DMS53 treated with DMSO at 0.1 percent for 48 hours (cell line): ENCODE results near the gene MPP7.

Experiments used
- DNase-seq: peaks from one replicate; lab custom pipeline; 2025; ENCODE audit not compliant: unreplicated experiment; lab: John Stamatoyannopoulos, UW

MPP7 gene

DNA sequence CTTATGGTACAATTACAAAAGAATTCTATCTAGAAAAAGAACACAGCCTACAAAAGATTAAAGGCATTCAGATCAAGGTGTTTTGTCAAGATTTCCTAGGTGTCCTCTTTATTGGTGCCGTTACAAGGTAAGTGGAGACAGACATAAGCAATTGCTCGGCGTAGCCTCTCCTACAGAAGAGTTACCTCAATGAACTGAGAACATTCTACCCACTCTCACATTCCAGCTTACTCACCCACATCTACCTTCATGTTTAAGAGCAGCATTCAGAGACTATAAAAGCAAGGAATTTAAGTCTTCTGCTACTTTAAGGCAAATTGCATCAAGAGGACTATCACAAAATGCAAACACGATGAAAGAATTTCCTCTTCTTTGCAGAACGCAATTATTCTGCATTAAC, 29.5 kb downstream of the MPP7 start:
- DNase-seq: no peak

DNA sequence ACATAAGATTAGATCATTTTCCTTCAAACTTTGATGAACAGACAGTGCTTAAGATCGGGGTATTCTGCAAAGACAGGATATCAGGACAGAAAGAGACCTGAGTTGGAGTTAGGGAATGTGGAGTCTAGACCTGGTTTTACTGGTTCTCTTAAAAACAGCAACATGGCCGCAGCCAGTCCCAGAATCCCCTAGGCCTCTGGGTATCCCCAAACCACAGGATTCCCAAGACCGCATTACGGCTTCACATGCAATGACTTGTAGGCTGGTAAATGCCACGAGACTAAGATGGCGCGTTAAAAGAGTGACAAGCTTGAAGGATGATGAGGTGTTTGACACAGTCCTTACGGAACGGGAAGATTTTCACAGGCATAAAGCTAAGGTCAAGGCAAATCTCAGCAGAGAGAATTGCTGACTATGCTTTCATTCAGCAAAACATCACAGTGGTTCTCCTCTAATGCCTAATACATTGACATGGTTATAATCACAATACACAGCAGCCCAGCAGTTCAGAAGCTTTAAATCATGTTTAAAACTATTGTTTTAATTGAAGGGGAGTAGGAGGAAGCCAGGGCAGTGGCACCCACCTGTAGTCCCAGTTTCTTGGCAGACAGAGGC, 32.9 kb downstream of the MPP7 start:
- no peak for DNase-seq

DNA sequence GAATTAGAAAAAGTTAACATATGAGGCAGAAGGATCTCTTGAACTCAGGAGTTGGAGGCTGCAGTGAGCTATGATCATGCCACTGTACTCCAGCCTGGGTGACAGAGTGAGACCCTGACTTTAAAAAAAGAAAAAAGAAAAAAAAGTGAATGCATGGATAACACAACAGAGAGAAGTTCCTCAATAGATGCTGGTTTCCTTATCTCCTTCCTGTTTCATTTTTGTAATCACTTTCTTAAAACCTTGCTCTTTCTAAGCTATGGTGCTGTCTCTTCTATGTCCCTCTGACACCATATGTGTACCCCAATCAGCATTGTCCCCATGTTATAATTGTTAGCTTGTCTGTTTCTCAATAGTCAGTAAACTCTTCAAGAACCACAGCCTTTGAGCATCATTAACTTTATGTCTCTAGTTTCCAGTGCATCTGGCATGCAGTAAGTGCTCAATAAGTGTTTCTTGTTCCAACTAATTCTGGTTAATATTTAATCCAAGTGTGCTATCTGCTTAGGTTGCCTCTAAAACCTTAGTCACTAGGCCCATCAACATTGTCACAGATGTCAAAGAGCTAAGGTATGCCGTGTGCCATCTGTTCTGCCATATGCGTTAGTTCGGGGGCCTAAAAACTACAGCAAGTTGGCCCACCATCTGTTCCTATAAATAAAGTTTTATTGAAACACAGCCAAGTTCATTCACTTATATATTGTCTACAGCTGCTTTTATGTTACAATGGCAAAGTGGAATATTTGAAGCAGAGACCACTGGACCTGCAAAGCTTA, 36.2 kb downstream of the MPP7 start:
- peak; percentile 9 for DNase-seq

- DNase-seq: peak; percentile 79
Measured at GRCh38 chr10:28263136-28263857, 39.6 kb downstream of the MPP7 start.

DNA sequence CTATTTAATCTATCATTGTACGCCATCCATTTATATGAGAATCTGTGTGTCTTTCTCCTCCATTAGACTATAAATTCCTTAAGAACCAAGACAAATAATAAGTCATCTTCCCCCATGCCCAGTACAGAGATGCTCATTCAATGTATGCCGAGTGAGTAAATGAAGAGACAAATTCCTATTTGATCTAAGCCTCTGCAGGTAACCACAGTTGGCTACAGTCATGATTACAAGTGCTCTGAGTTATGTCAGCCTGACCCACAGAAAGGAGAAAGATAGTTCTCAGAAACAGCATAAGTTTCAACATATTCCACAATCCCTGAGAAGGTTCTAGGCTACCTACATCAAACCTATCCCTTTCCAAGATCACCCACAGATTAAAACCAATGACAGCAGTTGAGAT, 46.1 kb downstream of the MPP7 start:
- DNase-seq: no peak

DNA sequence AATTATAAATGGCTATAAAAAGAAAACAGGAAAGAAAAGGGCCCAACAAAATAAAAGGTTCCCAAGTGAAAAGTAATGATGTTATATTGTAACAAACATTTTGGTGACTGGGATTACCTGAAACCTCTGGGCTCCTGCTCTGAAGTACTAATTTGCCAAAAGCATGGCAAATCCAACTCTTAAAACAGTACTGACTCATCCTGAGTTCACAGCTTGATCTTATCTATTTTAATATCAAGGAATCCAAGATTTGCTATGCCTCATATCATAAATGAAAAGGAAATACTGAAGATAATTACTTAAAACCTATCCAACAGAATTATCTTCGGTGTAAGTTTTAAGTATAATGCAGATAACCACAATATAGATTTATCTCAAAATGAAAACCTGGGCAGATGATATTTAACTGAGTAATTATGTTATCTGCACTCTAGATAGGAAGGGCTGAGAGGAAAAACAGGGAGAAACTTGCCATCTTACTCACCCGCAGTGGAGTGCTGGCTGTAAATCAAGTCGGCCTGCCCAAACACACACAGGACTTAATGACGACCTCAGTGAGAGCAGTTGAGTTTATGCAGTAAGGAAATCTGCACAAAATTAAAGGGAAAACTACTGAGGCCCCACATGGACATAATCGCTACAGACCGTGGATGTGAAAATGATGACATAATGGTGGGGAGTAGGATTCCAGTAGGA, 48.4 kb downstream of the MPP7 start:
- no peak for DNase-seq

GRCh38 chr10:28253169-28253785, 49.6 kb downstream of the MPP7 start:
- DNase-seq: no peak
